ENCODE data around the gene CD58.
A peak's percentile ranks its signal among the peaks of the same experiment; 100 is the strongest.

CD58 gene

GRCh38 chr1:116510361-116510760 lies 60.5 kb downstream of the CD58 start:
- no peak for DNase-seq (ENCODE audit: low read depth)

GRCh38 chr1:116508984-116509980 lies 61.5 kb downstream of the CD58 start:
- DNase-seq (ENCODE audit: low read depth): no peak

GRCh38 chr1:116508085-116508983 lies 62.5 kb downstream of the CD58 start:
- DNase-seq (ENCODE audit: low read depth): no peak

DNA sequence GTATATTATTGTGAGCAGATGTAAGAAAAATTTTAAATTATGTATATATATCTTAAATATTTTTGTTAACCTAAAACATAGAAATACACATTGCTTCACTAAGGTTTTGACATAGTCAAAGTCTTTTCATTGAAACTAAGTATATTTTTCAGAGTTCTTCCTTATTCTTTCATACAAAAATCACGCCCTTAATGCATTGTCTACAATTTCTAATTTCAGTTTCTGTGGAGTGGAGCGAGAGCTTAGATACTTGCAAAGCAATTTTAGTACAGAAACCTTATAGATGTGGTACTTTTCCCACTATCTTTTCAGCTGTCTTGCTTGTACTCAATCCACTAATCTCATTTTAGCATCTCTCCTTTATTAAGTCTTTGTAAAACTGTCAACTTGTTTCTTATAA lies 63.2 kb downstream of the CD58 start:
- DNase-seq (ENCODE audit: low read depth): no peak

- no peak for DNase-seq (ENCODE audit: low read depth)
These were observed 64.5 kb downstream of the CD58 start for GRCh38 chr1:116506132-116507004.

GRCh38 chr1:116504308-116505156 lies 66.3 kb downstream of the CD58 start:
- peak; percentile 71 for DNase-seq (ENCODE audit: low read depth)

DNA sequence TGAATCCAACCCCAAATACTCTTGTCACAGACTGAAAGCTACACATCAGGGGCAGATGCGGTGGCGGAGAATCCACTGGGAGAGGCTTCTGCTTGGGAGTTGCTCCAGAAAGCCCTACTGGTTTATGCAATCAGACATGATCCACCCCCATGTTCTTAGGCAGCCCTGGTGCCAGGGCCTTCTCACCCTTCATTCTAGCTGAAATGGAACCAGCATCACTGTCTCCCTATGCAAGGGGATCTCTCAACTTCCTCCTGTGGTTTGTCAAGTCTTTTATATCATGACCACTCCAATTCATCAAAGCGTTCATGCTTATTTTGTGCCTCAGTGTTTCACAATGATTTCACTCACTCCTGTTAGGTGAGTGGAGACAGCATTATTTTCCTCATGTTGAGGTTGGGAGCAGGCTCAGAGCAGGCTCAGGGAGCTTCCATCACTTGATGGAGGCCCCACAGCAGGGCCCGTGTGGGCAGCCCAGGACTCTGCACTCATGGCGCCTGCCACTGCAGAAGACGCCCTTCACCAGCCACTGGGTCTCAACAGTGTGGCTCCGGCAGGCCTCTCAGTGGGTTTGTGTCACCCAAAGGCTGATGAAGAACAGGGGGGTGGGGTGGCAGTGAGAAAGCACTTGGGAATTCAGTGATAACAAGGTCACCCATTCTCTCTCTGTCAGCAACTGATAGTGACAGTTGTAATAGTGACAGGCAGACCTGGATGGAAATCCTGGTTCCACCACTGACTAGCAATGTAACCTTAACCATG lies 67.1 kb downstream of the CD58 start:
- DNase-seq (ENCODE audit: low read depth): no peak

DNA sequence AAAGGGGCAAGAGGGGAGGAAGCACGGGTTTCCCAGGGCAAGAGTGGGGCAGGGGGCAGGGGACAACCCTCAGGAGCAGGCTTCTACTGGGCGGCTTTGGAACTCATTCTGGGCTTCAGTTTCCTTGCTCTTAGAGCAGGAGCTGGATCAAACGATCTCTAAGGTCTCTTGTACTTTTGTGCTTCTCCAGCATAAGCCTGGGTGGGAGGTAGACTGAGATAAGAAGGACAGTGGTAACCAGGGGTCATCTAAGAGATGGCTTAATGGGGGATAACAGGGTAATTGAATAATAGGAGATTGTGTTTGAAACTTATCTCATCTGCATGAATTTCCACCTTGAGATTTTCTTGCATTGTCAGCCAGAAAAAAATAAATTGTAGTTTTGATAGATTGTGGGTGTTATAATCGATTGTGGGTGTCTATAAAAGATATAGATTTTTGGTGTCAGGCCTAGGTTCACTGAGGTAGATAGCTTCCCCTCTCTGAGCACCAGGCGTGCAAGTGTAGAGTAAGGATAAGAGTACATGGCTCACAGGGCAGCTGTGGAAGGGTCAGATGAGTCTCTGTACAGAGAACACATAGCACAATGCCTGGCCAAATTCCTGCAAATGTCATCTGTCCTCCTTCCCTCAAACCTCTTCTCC lies 68.0 kb downstream of the CD58 start:
- no peak for DNase-seq (ENCODE audit: low read depth)

DNA sequence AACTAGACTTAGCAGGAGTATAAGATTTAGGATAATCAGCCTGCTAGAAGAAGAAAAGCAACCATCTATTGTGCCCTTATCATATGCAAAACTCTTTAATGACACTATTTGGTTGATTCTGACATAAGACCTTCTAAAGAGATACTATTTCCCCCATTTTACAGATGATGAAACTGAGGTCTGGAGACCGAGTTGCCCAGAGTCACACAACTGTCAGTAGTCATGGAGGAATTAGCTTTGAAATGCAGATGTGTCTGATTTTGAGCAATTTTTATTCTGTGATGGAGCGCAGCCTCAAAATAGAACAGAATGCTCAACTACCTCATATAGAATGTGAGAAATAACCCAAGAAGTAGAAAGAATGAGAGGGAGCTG lies 69.0 kb downstream of the CD58 start:
- DNase-seq (ENCODE audit: low read depth): no peak

DNA sequence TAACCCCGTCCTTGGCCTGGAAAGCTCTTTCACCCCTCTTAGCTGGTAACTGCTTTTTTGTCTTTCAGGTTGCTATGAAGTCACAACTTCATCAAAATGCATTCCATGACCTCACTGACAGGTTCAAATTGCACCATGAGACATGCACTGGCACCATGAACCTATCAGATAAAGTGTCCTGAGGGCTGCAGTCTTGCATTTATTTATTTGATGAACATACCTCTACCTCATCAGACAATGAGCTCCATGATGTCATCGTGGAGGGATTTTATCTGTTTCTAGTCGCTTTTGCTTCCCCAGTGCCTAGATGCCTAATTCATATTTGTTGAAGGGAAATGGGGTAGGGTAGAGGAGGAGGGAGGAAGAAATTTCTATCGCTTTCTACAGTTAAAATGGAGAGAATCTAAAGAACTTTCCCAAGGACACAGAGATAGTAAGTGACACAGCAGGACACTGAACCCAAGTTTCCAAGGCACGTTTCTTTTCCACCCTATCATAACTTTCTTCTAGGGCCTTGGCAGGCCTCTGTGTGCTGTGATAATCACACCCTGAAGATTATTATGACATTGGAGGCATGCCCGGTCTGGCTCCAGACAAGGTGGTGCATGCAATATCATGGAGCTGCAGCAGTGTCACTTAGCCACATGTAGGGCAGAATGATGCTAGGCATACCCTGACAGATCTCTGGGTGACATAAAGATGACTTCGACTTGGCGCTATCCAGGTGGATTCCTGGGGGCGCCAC lies 69.5 kb downstream of the CD58 start:
- no peak for DNase-seq (ENCODE audit: low read depth)

- DNase-seq (ENCODE audit: low read depth): peak; percentile 42
These were observed 71.8 kb downstream of the CD58 start for GRCh38 chr1:116498789-116499628.

- no peak for DNase-seq (ENCODE audit: low read depth)
These were observed 73.2 kb downstream of the CD58 start for GRCh38 chr1:116497656-116498055.

GRCh38 chr1:116496898-116497297 lies 73.9 kb downstream of the CD58 start:
- DNase-seq (ENCODE audit: low read depth): no peak

- no peak for DNase-seq (ENCODE audit: low read depth)
These were observed 74.4 kb downstream of the CD58 start for GRCh38 chr1:116496380-116496779.

DNA sequence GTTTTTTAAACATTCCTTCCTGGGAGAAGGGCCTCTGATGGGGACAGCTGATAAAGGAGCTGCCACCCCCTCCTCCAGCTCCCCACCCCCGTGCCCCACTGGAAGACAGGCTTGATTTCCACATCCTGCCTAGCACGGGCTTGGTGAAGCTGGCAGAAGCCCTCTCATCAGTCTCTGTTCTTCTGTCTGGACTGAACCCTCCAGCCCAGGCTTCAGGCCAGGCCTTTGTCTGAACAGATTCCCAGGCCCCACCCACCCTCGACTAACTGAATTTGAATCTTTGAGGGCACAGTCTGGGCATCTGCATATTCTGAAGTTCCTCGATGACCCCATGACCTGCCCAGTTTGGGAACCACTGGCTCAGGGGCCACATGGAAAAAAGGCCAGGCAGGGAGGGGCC lies 75.3 kb downstream of the CD58 start:
- no peak for DNase-seq (ENCODE audit: low read depth)

DNA sequence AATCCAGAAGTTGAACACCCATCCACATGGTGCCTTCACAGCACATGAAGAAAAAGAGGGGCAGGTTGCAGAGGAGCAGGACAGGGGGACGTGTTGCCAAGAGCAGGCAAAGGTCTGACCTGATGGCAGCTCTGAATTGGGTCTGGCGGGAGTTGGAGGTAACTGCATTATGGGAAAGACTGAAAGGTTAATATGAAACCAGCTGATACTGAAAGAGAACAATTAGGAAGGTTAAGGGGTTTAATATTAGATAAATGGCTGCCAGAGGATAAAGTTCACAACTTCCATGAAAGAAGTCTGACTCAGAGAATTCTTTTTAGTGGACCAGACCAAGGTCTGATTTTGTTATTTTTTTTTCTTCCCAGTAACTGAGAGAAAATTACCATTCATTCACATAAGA lies 76.1 kb downstream of the CD58 start:
- DNase-seq (ENCODE audit: low read depth): no peak

DNA sequence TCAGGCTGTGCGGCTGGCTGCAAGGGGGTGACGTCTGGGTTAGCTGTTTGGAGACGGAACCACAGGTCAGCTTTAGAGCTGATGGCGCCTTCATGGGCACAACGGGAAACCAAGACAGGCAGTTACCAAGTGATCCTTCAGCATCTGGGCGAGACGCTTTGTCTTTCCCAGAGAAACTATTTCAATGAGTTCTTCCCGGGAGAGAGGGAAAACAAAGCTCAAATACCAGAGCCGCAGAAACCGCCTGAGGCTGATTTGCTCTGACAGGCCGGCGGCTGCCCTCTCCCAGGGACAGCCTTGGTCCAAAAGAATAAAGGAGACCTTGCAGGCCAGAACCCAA lies 76.5 kb downstream of the CD58 start:
- DNase-seq (ENCODE audit: low read depth): no peak
